Subcutaneous adipose tissue (tissue), 4 donors: ENCODE measurements around the gene ILF3. TPM values are rescaled to one million over a fixed set of nuclear protein-coding genes. Genes with fewer than 3 reads are reported as not detected.

Experiments
- CTCF ChIP-seq: fragments of 450-650 bp; IDR thresholded peaks from one replicate; pipeline ENCODE4 v1.5.1; 2016; ENCODE audit warnings: low read depth, mild to moderate bottlenecking, control low read depth, antibody characterized with exemption, moderate library complexity
- total RNA-seq, 4 donors: library from RNA; depleted of rRNA; stranded (reverse); fragments of >200 nt; gene quantifications; one replicate each; pipeline ENCODE4 v1.1.0, GENCODE V29; 2016

ILF3 gene
- total RNA-seq, 4 donors from 2014 or later: 56.8 to 103 (median 77.7) TPM

GRCh38 chr19:10618846-10619245 is 35.3 kb upstream of the ILF3 start:
- no peak for TF ChIP-seq CTCF

DNA sequence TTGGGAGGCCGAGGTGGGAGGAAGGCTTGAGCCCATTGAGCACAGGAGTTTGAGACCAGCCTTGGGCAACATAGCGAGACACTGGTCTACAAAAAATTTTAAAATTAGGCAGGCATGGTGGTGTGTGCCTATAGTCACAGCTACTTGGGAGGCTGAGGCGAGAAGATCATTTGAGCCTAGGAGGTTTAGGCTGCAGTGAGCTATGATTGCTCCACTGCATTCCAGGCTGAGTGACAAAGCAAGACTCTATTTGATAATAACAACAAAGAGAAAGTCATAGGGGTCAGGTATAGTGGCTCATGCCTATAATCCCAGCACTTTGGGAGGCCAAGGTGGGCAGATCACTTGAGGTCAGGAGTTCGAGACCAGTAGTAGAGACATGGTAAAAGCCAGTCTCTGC is 33.4 kb upstream of the ILF3 start:
- no peak for TF ChIP-seq CTCF

DNA sequence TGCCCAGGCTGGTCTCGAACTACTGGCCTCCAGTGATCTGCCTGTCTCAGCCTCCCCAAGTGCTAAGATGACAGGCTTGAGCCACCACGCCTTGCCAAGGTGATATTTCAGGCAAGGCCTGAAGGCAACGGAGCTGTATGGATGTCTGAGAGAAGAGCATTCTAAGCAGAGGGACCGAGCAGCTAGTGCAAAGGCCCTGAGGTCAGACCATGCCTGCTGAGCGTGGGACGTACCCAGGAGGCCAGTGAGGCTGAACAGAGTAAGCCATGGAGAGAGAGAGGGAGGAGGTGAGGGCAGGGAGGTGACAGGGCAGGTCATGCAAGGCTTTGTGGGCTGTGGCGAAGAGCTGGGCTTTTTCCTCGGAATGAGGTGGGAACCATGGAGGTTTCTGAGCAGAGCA is 32.2 kb upstream of the ILF3 start:
- TF ChIP-seq CTCF: no peak

DNA sequence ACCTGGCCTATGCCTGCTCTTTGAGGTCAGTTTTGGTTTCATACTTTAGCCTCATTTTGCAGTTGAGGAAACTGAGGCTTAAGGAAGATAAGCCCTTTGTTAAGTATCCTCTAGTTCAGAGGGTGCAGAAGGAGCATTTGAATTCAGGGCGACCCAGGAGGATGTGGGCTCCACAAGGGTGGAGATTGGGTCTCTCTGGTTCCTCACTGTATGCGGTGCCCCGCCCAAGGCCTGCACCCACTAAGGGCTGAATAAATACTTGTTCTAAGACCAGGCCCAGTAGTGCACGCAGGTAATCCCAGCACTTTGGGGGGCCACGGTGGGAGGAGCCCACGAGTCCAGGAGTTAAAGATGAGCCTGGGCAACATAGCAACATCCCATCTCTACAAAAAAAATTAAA is 29.6 kb upstream of the ILF3 start:
- no peak for TF ChIP-seq CTCF

GRCh38 chr19:10625003-10625761 is 29.0 kb upstream of the ILF3 start, which contains the start of gene SLC44A2:
Gene SLC44A2, plus strand, starts transcription at chr19:10625553. Its CDS starts 81 bp downstream, at chr19:10625634.
- no peak for TF ChIP-seq CTCF

GRCh38 chr19:10625762-10626138 is 28.4 kb upstream of the ILF3 start:
- TF ChIP-seq CTCF: no peak

GRCh38 chr19:10631874-10632273 is 22.3 kb upstream of the ILF3 start:
- TF ChIP-seq CTCF: no peak
